Right lobe of liver (tissue), 6 donors: ENCODE data around the gene FNDC3A. TPM values are rescaled to one million over a fixed set of nuclear protein-coding genes. Genes with fewer than 3 reads are reported as not detected.

ENCODE experiments used
- ATAC-seq, 4 donors: fragments of 200-7000 bp; cut with Tn5 transposase; one replicate each; pipeline ENCODE4 v1.9.1; 2020; ENCODE audit warnings: mild to moderate bottlenecking in 4 of 4, moderate library complexity in 4 of 4
- DNase-seq, 3 donors: peaks; one replicate each; pipeline ENCODE4 v3.0.0-alpha.2; 2020
- H3K27ac ChIP-seq, 3 donors: fragments of 200-600 bp; one replicate each; pipeline ENCODE4 v1.8.0; 2022
- H3K27me3 ChIP-seq, 2 donors: fragments of 200-600 bp; one replicate each; pipeline ENCODE4 v1.8.0; 2022
- H3K36me3 ChIP-seq, 4 donors: fragments of 200-600 bp; sonication (generic) in 1 of 4; one replicate each; pipeline versions ENCODE4 v1.5.1 to v1.8.0; 2017 to 2022; ENCODE audit warnings: control low read depth in 1 of 4
- H3K4me1 ChIP-seq, 4 donors: fragments of 200-600 bp; sonication (generic) in 1 of 4; one replicate each; pipeline versions ENCODE4 v1.5.1 to v1.8.0; 2017 to 2022; ENCODE audit warnings: control low read depth in 1 of 4
- H3K4me3 ChIP-seq, 3 donors: fragments of 200-600 bp; one replicate each; pipeline ENCODE4 v1.8.0; 2022
- H3K9me3 ChIP-seq, 4 donors: fragments of 200-600 bp; sonication (generic) in 1 of 4; one replicate each; pipeline versions ENCODE4 v1.5.1 to v1.8.0; 2017 to 2022; ENCODE audit warnings: control low read depth in 1 of 4
- CTCF ChIP-seq, 4 donors: fragments of 200-600 bp in 3 of 4; fragments of 450-650 bp in 1 of 4; IDR thresholded peaks; one replicate each; pipeline versions ENCODE4 v1.5.1 to v1.8.0; 2016 to 2022; ENCODE audit warnings: antibody characterized with exemption in 4 of 4, mild to moderate bottlenecking in 2 of 4
- POLR2A ChIP-seq: fragments of 450-650 bp; IDR thresholded peaks from one replicate; pipeline ENCODE4 v1.6.1; 2017; ENCODE audit warnings: antibody characterized with exemption, mild to moderate bottlenecking
- WGBS: methylation state at CpG from one replicate; pipeline ENCODE4 v1.1.6; 2018; ENCODE audit warnings: low coverage, low lambda C conversion rate; ENCODE audit not compliant: insufficient coverage; ENCODE audit errors: missing lambda C conversion rate; 5-methylcytosine and 5-hydroxymethylcytosine counted together
- intact Hi-C, 2 donors: fragments of 100-400 bp; cut with DNase I; formaldehyde crosslinking; loops; one replicate each; pipeline versions ENCODE4 v1.11.2 to v1.14.1; 2022
- total RNA-seq, 6 experiments: library from RNA; depleted of rRNA in 2 of 6; stranded (reverse); fragments of >200 nt in 2 of 6; fragmentation: NEBNext Ultra II Directional in 3 of 6; extraction: Animal tissue kit (Norgen Biotek cat#: 25700) in 3 of 6; gene quantifications; one replicate each; pipeline versions ENCODE4 v1.1.0 to v1.2.4, GENCODE V29; 2016 to 2023
- donor health status: DM: no; HTN: yes; CAD: no.
- donor health status: DM: no; HTN: no; CAD: no.
- donor health status: DM: no; HTN: no; CAD: no.
- donor health status: DM: no; HTN: yes; CAD: no.
- donor health status: DM: no; HTN: yes; CAD: no.

Gene FNDC3A
- total RNA-seq, 6 experiments from 2014 or later, result 43.4 to 53.2 (median 47.9) TPM

- DNase-seq, result no peak
- WGBS, result 91% methylated on average over 2 of the region's 2 CpGs
Measured at GRCh38 chr13:49046002-49046401, 70.3 kb downstream of the FNDC3A start.

GRCh38 chr13:49046519-49046918 is 70.8 kb downstream of the FNDC3A start:
- no peak overlapping the region for H3K27ac ChIP-seq
- H3K9me3 ChIP-seq, result no peaks in the 10 kb centered on the region
- intact Hi-C loops, result no loop called here
- ATAC-seq (no peak), DNase-seq (no peak)
- H3K27me3 ChIP-seq, result no peaks in the 10 kb centered on the region
- TF ChIP-seq CTCF (IDR thresholded peaks at IDR 0.05) (no peak), POLR2A (no peak)
- no peak overlapping the region for H3K4me3 ChIP-seq
- no peaks in the 10 kb centered on the region for H3K4me1 ChIP-seq
- WGBS, result 82% methylated on average over 2 of the region's 2 CpGs
- H3K36me3 ChIP-seq, result no peaks in the 10 kb centered on the region

More at GRCh38 chr13:49046002-49046401, 70.3 kb downstream of the FNDC3A start:
- TF ChIP-seq CTCF (IDR thresholded peaks at IDR 0.05) (no peak), POLR2A (no peak)
- no peaks in the 10 kb centered on the region for H3K27me3 ChIP-seq
- ATAC-seq, result no peak
- no peaks in the 10 kb centered on the region for H3K4me1 ChIP-seq
- H3K9me3 ChIP-seq, result no peaks in the 10 kb centered on the region
- H3K4me3 ChIP-seq, result no peak overlapping the region
- intact Hi-C loops, result no loop called here
- H3K36me3 ChIP-seq, result no peaks in the 10 kb centered on the region
- no peak overlapping the region for H3K27ac ChIP-seq

GRCh38 chr13:49052813-49053212 is 77.1 kb downstream of the FNDC3A start:
- Histone ChIP-seq H3K36me3 (no peaks in the 10 kb centered on the region), H3K27me3 (no peaks in the 10 kb centered on the region), H3K4me3 (no peak overlapping the region), H3K4me1 (no peaks in the 10 kb centered on the region), H3K27ac (no peak overlapping the region), H3K9me3 (no peaks in the 10 kb centered on the region)
- ATAC-seq (no peak), DNase-seq (no peak)
- intact Hi-C loops, result no loop called here
- WGBS, result 89% methylated on average over 5 of the region's 6 CpGs
- TF ChIP-seq POLR2A, result no peak
- no peak for TF ChIP-seq CTCF (IDR thresholded peaks at IDR 0.05)

GRCh38 chr13:49053215-49053614 is 77.5 kb downstream of the FNDC3A start:
- H3K4me1 ChIP-seq, result no peaks in the 10 kb centered on the region
- 100% methylated on average over 1 of the region's 1 CpG for WGBS
- TF ChIP-seq CTCF (IDR thresholded peaks at IDR 0.05) (no peak), POLR2A (no peak)
- H3K4me3 ChIP-seq, result no peak overlapping the region
- H3K36me3 ChIP-seq, result no peaks in the 10 kb centered on the region
- intact Hi-C loops, result no loop called here
- no peak overlapping the region for H3K27ac ChIP-seq
- DNase-seq (no peak), ATAC-seq (no peak)
- H3K9me3 ChIP-seq, result no peaks in the 10 kb centered on the region
- no peaks in the 10 kb centered on the region for H3K27me3 ChIP-seq

GRCh38 chr13:49053906-49054305 is 78.2 kb downstream of the FNDC3A start:
- Histone ChIP-seq H3K27me3 (no peaks in the 10 kb centered on the region), H3K36me3 (no peaks in the 10 kb centered on the region), H3K27ac (no peak overlapping the region), H3K9me3 (no peaks in the 10 kb centered on the region), H3K4me3 (no peak overlapping the region), H3K4me1 (no peaks in the 10 kb centered on the region)
- ATAC-seq (no peak), DNase-seq (no peak)
- TF ChIP-seq POLR2A, result no peak
- TF ChIP-seq CTCF (IDR thresholded peaks at IDR 0.05), result no peak
- WGBS, result no CpG with 5 or more reads among the region's 1 CpG
- intact Hi-C loops, result no loop called here
